HG03097 (cell line): ENCODE measurements around the gene FRAS1.
"Not testable (repeated sequence)": the region's sequence is repeated elsewhere in the genome, so short reads cannot be mapped to it uniquely, and the experiment has no call there.

Experiments
- ATAC-seq: cut with Tn5 transposase; IDR thresholded peaks from one replicate; pipeline ENCODE4 v1.9.1; 2021; ENCODE audit not compliant: unreplicated experiment, low FRiP score

The FRAS1 gene

GRCh38 chr4:78481180-78481579, 424.1 kb downstream of the FRAS1 start:
- ATAC-seq: no peak

DNA sequence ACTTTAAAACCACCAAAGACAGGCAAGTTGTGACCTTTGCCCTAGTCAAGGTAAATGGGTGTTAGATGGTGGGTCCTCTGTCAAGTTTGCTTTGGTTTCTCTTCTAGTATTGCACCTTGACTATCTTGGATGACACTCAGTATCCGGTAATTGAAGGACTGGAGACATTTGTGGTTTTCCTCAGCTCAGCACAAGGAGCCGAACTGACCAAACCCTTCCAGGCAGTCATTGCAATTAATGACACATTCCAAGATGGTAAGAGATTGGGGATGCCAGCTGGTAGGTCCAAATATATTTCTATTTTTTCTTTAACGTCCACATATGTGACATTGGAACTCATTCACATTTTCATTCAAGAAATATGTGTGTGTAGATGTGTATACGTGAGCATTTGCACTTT, 425.2 kb downstream of the FRAS1 start:
- no peak for ATAC-seq

- ATAC-seq: no peak
These were observed 426.7 kb downstream of the FRAS1 start for GRCh38 chr4:78483811-78484210.

DNA sequence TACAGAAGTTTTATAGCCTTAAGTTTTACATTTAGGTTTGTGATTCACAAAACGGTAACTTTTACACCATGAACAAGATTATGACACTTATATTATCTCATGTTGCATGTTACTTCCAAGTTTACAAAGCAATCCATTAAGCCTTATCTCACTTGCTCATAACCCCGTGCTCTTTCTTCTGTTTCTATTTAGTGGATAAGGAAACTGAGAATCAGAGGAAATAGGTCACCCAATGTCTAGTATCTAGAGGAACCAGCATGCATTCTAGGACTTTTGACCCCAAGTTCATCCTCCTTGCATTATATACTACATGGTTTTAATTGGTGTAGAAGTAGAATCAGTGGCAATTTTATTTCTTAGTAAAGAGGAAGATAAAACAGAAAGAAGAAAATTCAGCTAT, 427.5 kb downstream of the FRAS1 start:
- no peak for ATAC-seq

DNA sequence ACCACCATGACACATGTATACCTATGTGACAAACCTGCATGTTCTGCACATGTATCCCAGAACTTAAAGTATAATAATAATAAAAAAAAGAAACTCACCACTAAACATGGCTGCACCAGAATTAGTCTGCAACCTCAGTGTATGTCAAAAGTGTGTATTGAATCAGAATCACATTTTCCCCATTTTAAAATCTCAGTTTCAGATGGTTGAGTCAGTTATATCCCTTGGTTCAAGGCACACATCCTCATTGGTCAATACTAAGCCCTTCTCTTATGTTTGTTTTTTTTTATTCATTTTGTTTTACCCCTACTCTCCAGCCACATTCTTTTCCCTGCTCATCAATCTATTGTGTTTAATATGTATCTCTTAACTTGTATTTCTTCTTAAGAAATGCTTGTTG, 436.6 kb downstream of the FRAS1 start:
- ATAC-seq: no peak

DNA sequence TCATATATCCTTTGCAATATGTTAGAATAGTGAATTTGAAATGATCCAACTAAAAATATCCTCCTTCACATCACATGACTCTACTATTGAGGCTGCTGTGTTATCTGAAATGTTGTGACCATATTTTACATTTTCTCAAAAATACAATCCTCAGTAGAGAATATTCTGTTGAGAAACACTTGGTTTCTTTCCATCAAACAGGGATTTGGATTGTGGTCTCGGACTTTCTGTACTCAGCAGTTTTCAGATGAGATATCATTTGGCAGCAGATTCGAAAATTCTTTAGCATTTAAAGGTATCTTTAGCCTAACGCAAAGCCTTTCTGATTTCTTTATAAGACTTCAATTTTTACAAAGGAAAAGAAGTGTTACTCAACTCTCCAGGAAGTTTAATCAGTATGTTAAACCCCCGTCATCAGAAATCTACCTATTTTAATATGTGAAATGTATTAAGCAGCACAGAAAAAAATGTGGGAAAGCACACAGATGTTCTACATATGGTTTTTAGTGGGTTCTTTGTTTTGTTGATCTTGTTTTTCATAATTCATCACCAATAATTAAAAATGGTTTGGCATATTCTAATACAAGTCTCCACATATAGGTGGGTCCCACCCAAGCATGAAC, 439.0 kb downstream of the FRAS1 start:
- ATAC-seq: no peak

DNA sequence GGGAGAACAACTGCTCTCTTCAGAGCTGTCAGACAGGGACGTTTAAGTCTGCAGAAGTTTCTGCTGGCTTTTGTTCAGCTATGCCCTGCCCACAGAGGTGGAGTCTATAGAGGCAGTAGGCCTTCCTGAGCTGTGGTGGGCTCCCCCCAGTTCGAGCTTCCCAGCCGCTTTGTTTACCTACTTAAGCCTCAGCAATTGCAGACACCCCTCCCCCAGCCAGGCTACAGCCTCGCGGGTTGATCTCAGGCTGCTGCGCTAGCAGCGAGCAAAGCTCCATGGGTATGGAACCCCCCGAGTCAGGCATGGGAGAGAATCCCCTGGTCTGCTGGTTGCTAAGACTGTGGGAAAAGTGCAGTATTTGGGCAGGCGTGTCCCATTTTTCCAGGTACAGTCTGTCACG, 449.1 kb downstream of the FRAS1 start:
- not testable (repeated sequence) for ATAC-seq

DNA sequence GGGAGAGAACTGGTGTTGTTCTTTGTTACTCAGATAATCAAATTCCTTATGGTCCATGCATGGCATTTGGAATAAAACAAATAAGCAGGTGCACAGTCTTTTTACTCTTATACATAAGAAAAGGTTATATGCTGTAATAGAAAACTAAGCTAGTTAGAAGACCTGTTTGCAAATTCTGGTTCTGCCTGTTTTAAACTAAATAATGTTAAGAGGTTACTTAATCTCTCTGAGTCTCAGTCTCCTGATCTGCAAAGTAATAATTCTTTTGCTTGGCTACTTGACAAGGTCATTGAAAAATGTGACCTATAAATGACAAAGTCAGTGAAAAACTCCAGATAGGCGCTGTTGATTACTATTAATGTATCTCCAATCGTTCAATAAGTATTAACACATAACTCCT, 451.9 kb downstream of the FRAS1 start:
- no peak for ATAC-seq

GRCh38 chr4:78510108-78510507, 453.0 kb downstream of the FRAS1 start:
- ATAC-seq: no peak

GRCh38 chr4:78510681-78511080, 453.6 kb downstream of the FRAS1 start:
- ATAC-seq: no peak

DNA sequence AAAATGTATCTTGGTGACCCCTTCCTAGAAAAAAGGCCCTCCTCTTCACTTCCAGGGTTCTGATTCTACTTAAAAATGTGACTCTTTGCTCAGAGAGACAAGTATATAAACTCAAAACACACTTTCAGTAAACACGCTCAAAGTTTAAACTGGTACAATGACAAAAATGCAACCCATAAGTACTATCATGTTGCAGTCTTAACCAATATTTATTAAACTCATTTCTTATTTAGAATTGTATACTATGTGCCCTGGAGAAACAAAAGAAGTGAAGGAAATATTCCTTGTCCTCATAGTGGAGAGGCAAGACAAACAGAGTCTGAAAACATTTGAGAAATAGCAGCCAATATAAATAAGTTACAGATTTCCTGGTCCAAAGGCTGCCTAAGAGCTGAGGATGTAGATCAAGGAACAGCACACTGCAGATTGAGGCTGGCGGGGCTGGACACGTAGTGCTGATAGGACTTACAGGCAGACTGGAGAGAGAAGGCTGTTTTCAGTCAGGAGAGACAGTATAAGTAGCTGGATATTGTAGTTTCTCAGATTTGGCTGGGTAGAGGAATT, 455.3 kb downstream of the FRAS1 start:
- ATAC-seq: no peak

DNA sequence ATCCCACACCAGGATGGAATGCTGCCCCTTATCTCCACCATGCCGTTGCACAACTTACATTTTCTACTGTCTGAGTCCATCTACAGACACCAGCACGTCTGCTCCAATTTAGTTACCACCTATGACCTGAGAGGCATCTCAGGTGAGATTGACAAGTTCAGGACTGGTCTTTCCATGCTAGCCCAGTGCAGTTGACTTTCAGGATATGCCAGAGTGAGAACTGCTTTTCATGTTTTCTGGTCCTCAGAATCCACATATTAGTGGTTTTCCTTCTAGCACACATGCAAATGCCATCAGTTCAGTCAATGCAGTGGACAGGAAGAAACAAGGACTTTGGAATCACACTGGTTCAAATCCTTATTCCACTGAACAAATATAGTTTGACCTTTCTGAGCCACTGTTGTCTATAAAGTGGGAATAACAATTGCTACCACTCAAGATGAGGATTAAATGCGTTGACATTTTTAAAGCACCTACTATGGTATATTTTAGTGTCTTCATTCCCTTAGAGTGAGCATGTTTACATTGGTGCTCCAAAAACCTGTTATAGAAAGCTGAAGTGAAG, 456.4 kb downstream of the FRAS1 start:
- ATAC-seq: no peak

GRCh38 chr4:78517050-78517652, 460.0 kb downstream of the FRAS1 start:
- no peak for ATAC-seq

GRCh38 chr4:78518561-78518960, 461.4 kb downstream of the FRAS1 start:
- no peak for ATAC-seq

- ATAC-seq: no peak
These were observed 462.8 kb downstream of the FRAS1 start for GRCh38 chr4:78519962-78520361.

DNA sequence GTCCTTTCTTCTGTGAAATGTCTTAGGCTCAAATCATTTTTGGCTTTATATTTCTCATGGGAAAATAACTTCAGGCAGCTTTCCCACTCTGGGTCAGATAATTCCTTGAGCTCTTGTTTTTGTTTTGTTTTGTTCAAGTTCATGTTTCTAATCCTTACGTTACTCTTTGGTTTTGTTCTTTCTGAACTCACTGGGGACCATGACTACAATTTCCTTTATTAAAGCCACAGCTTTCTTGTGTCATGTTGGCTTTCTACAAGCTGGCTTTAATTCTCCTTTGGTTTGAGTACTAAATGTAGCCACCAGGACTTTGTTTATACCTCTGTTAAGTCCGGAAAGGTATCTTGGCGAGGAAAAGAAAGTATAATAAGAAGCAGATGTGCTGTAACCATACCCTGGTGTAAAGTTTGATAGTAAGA, 463.7 kb downstream of the FRAS1 start:
- ATAC-seq: no peak

DNA sequence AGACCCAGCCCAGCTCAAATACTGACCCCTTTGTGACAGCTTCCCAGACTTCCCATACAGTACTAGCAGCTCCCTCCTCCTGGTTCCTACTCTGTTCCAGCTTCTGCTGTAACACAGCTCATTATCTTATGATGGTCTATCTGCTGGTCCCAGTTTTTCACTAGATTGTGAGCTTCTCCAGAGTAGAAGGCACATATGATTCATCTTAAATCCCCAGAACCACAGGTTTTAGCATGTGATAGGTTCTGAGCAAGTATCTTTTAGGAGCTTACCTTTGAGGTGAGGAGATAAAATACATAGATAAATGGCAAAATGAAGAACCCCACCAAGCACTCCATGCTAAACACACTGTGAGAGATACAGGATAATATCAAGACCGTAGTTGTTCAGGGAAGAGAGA, 466.9 kb downstream of the FRAS1 start:
- no peak for ATAC-seq

GRCh38 chr4:78525559-78525958, 468.4 kb downstream of the FRAS1 start:
- no peak for ATAC-seq

DNA sequence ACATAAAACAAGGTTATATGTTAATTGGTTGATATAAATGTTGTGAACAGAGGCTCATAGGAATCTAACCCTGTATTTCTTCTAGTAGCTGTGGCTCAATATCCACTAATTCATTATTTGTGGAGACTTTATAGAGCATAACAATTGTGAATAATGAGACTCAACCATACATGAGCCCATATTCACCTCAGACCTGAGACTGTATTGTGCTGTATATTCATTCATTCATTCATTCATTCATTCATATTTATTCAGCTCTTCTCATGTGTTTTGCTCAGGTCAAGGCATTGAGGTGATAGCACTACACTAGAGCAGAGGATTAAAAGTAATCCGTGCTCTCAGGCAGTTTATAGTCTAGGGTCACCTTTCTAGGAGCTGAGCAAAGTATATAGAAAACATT, 470.0 kb downstream of the FRAS1 start:
- no peak for ATAC-seq

DNA sequence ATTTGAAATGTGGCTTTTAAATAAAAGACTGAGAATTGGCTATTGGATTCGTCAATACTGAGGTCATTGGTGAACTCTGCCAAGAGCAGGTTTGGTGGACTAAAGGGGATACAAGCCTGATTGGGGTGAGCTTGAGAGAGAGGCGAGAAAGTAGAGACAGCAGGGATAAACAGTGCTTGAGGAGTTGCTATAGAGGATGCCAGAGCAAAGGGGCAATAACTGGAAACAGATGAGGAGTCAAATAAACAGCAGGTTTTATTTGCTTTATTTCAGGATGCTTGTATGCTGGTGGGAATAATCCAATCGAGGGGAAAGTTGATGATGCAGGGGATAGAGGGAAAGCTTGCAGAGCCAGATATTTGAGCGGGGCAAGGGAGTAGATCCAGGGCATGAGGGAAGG, 470.4 kb downstream of the FRAS1 start:
- no peak for ATAC-seq

DNA sequence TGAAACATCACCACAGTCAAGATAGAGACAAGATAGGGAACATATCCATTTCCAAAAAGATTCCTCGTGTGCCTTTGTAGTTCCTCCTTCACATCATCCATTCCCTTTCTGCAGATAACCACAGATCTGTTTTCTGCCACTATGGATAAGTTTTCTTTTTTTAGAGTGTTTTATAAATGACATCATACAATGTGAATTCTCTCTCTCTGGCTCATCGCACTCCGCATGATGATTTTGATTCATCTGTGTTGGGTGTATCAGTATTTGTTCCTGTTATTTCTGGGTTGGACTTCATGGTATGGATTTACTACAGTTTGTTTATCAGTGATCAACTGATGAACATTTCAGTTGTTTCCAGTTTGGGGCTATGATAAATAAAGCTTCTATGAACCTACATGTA, 471.2 kb downstream of the FRAS1 start:
- no peak for ATAC-seq

DNA sequence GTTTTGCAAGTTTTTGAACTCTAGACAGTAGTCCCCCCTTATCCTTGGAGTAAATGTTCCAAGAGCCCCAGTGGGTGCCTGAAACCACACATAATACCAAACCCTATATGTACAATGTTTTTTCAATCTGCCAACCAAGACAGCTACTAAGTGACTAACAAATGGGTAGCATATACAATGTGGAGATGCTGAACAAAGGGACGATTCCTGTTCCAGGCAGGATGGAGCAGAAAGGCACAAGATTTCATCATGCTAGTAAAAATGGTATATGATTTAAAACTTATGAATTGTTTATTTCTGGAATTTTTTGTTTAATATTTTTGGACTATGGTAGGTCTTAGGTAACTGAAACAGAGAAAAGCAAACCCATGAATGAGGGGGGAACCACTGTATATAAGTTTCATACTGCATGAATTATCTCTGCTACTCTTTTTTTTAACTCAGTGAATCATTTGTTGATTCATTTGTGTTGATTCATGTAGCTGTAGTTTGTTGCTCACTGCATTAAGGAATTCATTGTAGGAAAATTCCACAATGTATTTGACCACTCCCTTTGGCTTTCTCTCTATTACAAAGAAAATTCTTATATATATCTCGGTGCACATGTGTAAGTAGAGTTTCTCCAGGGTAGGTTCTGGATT, 472.6 kb downstream of the FRAS1 start:
- no peak for ATAC-seq
